ENCODE data around the gene RPL32. TPM values are rescaled to one million over a fixed set of nuclear protein-coding genes. Genes with fewer than 3 reads are reported as not detected.

The RPL32 gene
- 890 and 973 TPM in 2 replicates for polyA plus RNA-seq

DNA sequence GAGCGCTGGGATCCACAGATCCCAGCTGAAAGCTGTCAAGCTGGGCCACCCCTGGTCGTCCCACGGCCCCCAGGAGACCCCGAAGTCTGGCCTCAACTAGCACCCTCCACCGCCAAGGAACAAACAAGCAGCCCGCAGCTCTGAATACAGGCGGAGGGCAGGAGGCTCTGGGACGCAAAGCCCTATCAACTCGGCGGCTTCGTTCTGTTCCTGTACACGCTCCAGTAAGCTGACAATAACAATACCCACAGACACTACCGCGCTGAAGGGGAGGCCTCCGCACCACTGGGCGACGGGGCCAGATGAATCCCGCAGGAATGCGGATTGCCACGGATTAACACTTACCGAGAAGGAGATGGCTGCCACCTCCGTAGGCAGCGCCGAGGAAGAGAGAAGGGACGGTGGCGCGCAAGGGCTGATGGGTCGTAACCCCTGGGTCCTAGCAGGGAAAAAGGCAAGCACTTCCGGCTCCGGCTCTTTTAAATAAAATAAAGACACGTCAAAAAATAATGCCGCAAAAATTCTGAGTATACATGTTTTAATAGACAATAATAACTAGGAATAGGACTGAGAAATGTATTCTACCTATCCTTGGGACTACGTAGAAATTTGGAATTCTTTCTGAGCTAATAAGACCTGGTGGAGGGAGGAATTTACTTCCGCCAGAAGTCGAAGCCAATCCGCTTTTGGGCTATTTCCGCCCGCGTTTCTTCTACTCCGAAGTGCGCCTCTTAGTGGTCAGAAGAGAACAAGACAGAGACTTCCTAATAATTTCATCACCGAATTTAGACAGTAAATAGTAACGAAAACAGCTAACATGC lies at the start of gene RPL32:
RPL32 (minus strand) TSS at position 417 of the 821 bp plus-strand sequence. CDS start 1,328 bp downstream, outside the sequence.

DNA sequence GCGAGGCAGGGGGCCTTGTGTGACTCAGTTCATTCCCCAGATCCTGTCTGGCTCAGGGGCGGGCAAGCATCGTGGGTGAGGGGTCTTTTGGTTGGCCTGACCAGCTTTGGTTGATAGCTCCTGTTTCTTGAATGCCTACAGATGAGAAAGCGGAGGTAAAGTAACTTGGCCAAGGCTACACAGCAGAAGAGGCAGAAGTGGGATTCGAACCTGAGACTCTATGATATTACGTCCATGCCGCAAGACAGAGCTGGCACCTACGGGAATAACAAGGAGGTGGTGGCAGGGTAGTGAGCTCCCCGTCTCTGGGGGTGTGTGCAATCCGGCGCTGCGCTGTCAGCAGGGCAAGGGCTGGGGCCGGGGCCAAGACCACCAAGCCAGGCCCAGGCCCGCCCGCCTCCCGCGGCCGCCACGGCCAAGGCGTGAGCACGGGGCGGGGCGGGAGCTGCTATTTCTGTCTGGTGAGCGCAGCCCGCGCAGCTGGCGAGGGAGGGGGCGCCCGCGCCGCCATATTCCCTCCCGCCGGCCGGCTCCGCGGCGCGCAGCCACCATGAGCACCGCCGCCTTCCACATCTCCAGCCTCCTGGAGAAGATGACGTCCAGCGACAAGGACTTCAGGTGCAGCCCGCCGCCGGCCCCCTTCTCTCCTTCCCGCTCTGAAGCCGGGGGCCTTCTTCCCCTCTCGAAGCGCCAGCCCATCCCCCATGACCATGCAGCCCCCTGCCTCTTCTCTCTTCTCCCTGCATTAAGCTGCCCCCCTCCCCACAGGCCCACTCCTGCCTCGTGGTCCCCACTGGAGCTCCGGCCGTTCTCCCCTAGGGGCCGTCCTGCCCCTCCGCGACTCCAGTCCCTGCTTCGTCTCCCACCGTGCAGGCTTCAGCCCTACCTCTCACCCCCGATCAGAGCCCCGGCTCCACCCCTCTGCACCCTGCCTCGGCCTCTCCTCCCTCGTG lies 44.9 kb downstream of the RPL32 start, which contains the start of gene CAND2:
CAND2 (plus strand) TSS at position 510 of the 953 bp plus-strand sequence; CDS start at position 551, 41 bp downstream.

Other genes starting within 250 kb of the RPL32 start
- 13.8 and 14.6 TPM in 2 replicates for gene RAF1, start 177.4 kb downstream of the RPL32 start, polyA plus RNA-seq
- not detected in 2 replicates for gene TMEM40, start 82.3 kb downstream of the RPL32 start, polyA plus RNA-seq
- gene CAND2, start 44.9 kb downstream of the RPL32 start, polyA plus RNA-seq, result 2.6 and 3.4 TPM in 2 replicates
- gene IQSEC1, start 231.9 kb upstream of the RPL32 start, polyA plus RNA-seq, result 2.6 and 5.8 TPM in 2 replicates

All from Purkinje cell (primary cell).